Activated naive CD8-positive, alpha-beta T cell treated with anti-CD3 and anti-CD28 coated beads, Interleukin-2, amount 10 ng/mL, durations not matched to agents 7 days and 5 days (primary cell): ENCODE data around the gene MAPKAP1. TPM values are rescaled to one million over a fixed set of nuclear protein-coding genes. Genes with fewer than 3 reads are reported as not detected.

Source experiments
- ATAC-seq: fragments of 150-1000 bp; cut with Tn5 transposase; one replicate; pipeline ENCODE4 v1.10.0; 2021; ENCODE audit warnings: low read depth, moderate library complexity
- POLR2A ChIA-PET: fragments of 350-600 bp; sonication (Branson Sonifier 250); formaldehyde crosslinking; loops from one replicate; lab custom pipeline; 2021; ENCODE audit warnings: antibody characterized with exemption; lab: Charles Lee
- DNase-seq: peaks from one replicate; pipeline ENCODE4 v3.0.0; 2021
- H3K27ac Mint-ChIP-seq: one replicate; pipeline ENCODE4 v1.8.0; 2022; ENCODE audit warnings: mild to moderate bottlenecking, mixed read lengths
- H3K27me3 Mint-ChIP-seq: one replicate; pipeline ENCODE4 v1.8.0; 2022; ENCODE audit warnings: mild to moderate bottlenecking, moderate library complexity, mixed read lengths
- H3K36me3 Mint-ChIP-seq: one replicate; pipeline ENCODE4 v1.8.0; 2021; ENCODE audit warnings: mild to moderate bottlenecking, mixed read lengths
- H3K4me1 Mint-ChIP-seq: one replicate; pipeline ENCODE4 v1.8.0; 2021; ENCODE audit warnings: mixed read lengths
- H3K4me3 Mint-ChIP-seq: one replicate; pipeline ENCODE4 v1.8.0; 2022; ENCODE audit warnings: mild to moderate bottlenecking, moderate library complexity, mixed read lengths
- H3K9me3 Mint-ChIP-seq: one replicate; pipeline ENCODE4 v1.8.0; 2021; ENCODE audit warnings: mixed read lengths
- total RNA-seq, 2 experiments: library from RNA; stranded (reverse); gene quantifications; one replicate each; pipeline ENCODE4 v1.2.3, GENCODE V29; 2021

The MAPKAP1 gene
- total RNA-seq, 2 experiments from 2014 or later: 48.2 to 51.5 TPM

DNA sequence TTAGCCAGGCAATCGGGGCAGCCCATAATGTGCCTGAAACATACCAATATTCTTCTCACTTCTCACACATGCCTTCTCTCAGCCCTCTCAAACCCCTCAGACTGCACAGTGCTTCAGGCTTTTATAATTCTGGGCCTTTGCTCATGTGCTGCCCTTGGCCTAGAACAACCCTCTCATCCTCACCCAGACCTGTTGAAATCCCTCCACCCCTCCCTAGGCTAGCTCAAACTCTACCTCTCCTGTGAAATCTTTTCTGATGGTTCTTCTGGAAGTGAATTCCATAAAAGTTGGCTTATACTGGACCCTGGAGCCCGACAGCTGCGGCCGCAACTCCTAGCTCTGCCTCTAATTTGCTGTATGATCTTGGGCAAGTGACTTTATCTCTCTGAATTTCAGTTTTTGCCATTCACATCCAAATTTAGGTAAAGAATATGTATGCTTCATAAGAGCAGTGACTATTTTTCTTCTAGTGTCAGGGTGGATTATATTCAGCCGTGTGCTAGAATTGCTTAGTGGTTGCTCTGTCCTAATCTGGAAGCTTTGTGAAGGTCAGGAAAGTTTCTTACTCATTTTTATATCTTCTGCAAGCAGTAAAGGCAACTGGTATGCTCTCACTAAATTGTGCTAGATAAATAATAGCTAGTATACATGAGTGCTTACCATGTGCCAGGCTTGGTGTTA is 221.4 kb downstream of the MAPKAP1 start:
- H3K27ac Mint-ChIP-seq: no peak overlapping the region
- POLR2A ChIA-PET: interaction anchor here (0.6 kb wide), 1 partner anchor 12 kb away, joined by 4 read pairs; no protein-coding TSS in a partner anchor
- no peak for DNase-seq
- peaks cover 8% of the 10 kb centered on the region for H3K36me3 Mint-ChIP-seq
- H3K9me3 Mint-ChIP-seq: no peaks in the 10 kb centered on the region
- no peaks in the 10 kb centered on the region for H3K4me1 Mint-ChIP-seq
- no peak for ATAC-seq
- no peak overlapping the region for H3K4me3 Mint-ChIP-seq
- no peaks in the 10 kb centered on the region for H3K27me3 Mint-ChIP-seq

DNA sequence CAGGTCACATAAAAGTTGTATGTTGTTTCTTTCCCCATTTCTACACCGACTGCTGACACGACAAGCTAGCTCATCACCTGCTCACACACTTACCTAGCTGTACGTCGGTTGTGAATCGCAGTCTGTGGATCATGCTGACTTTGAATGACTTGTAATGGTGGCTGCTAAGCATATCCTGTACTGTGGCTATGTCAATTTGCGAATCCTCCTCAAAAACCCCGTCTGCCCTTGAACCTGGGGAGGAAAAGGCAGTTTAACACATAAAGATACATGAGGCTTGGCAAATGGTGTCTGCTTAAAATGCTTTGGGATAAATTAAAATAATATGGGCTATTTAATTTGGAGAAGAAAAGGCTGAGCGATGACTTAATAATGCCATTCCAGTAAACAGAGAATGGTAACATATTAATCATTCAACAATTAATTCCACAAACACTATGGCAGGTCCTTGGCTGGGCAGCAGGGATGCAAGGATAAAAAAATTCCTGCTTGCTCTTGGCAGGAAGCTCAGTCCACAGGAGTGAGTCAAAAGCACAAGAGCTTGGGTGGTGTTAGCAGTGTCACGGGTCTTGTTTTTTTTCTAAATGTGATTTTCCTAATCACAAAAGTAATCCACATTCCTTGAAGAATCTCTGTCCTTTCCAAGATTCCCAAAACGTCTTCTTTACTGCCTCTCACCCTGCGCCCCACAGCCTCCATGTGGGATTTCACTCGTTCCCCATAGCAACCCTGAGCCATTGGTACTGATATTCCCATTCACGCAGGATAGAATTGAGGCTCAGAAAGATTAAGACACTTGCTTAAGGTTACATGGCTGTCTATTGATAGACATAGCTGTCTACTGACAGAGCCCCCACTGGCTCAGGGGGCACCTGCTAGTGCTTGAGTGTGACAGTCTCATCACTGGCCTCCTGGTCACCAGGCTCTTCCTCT is 222.4 kb downstream of the MAPKAP1 start:
- Mint-ChIP-seq H3K27ac (no peak overlapping the region), H3K36me3 (peaks cover 16% of the 10 kb centered on the region), H3K4me1 (no peaks in the 10 kb centered on the region), H3K27me3 (no peaks in the 10 kb centered on the region), H3K4me3 (no peak overlapping the region), H3K9me3 (no peaks in the 10 kb centered on the region)
- POLR2A ChIA-PET: interaction anchor here (0.6 kb wide), 1 partner anchor 11 kb away, joined by 4 read pairs; no protein-coding TSS in a partner anchor
- DNase-seq: no peak
- ATAC-seq: no peak

DNA sequence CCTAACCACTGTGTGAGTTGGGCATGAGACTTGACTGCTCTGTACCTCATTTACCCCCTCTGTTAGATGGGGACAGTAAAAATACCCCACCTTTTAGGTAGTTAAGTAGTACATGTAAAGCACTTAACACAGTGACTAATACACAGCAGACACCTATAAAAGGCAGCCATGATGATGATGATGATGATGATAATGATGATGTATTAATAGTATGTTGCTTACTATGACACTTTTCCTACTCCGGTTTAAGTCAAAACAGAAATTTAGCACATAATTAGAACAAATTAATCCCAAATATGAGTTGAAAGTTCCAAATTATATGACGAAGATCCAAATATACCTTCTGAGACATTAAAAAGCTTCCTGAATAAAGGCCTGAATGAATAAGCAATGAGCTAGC is 223.3 kb downstream of the MAPKAP1 start:
- no peaks in the 10 kb centered on the region for H3K4me1 Mint-ChIP-seq

DNA sequence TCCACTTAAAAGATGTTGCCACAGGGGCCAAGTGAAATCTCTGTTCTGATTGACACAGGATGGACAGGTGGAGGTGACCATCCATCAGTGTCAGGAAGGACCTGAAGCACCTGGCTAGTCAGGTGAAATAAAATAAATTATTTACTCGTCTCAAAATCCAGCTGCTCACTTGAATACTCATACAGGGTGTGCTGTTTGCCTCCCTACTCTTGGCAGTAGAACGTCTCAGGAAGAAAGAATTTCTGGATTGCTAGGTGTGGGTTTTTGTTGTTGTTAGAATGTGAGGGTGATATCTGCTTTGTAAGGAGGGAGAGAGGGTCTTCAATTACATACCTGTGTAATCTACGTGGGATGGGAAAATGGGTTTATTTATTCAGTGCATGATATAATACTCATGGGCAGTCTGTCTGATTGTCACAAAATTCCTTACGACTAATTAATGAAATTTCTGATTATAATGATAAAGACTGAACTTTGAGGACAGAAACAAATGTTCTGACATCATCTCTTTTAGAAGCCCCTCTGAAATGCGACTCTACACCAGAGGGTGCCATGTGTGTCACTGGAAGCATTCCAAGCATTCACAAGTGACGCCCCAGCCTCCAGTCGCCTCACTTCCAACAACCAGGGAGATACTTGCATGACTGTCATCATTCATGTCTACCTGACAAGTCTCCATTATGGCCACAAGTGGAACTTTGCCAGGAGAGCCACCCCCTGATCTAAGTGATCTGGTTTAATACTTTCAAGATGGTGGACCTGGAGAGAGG is 227.0 kb downstream of the MAPKAP1 start:
- Mint-ChIP-seq H3K4me3 (no peak overlapping the region), H3K27me3 (no peaks in the 10 kb centered on the region), H3K27ac (no peak overlapping the region), H3K4me1 (no peaks in the 10 kb centered on the region), H3K36me3 (peaks cover 25% of the 10 kb centered on the region), H3K9me3 (no peaks in the 10 kb centered on the region)
- no peak for DNase-seq
- ATAC-seq: no peak
- POLR2A ChIA-PET: no interaction called here

More for the DNA sequence above, 223.3 kb downstream of the MAPKAP1 start:
- ATAC-seq (no peak), DNase-seq (no peak)
- Mint-ChIP-seq H3K9me3 (no peaks in the 10 kb centered on the region), H3K27ac (no peak overlapping the region), H3K36me3 (peaks cover 16% of the 10 kb centered on the region), H3K4me3 (no peak overlapping the region), H3K27me3 (no peaks in the 10 kb centered on the region)
- POLR2A ChIA-PET: no interaction called here

GRCh38 chr9:125477089-125477544 is 229.9 kb downstream of the MAPKAP1 start:
- DNase-seq (no peak), ATAC-seq (no peak)
- Mint-ChIP-seq H3K9me3 (no peaks in the 10 kb centered on the region), H3K27ac (no peak overlapping the region), H3K36me3 (peaks cover 19% of the 10 kb centered on the region), H3K27me3 (no peaks in the 10 kb centered on the region), H3K4me1 (no peaks in the 10 kb centered on the region), H3K4me3 (no peak overlapping the region)
- POLR2A ChIA-PET: no interaction called here

- Mint-ChIP-seq H3K36me3 (peaks cover 18% of the 10 kb centered on the region), H3K4me1 (no peaks in the 10 kb centered on the region), H3K4me3 (no peak overlapping the region), H3K27me3 (no peaks in the 10 kb centered on the region), H3K27ac (no peak overlapping the region), H3K9me3 (no peaks in the 10 kb centered on the region)
- POLR2A ChIA-PET: no interaction called here
- no peak for ATAC-seq
- no peak for DNase-seq
Measured at GRCh38 chr9:125476645-125477044, 230.4 kb downstream of the MAPKAP1 start.

DNA sequence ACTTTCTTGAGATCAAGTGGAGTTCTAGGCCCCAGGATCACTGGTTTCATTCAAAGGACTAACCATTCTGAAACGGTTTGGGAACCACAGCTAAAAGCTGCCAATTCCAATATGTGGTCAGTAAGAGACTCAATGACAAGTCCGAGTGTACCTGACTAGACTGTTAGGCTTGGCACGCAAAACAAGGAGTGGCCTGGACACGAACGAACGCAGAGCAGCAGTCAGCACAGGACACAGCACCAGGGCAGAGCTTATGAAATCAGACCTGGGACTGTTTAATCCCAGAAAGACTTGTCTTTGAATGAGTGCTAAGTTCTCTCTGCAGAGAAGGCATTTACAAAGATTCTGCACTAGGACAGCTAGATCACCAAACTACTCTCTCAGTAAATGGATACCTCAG is 231.6 kb downstream of the MAPKAP1 start:
- Mint-ChIP-seq H3K9me3 (no peaks in the 10 kb centered on the region), H3K27me3 (no peaks in the 10 kb centered on the region), H3K4me1 (no peaks in the 10 kb centered on the region), H3K4me3 (no peak overlapping the region), H3K27ac (no peak overlapping the region), H3K36me3 (peaks cover 17% of the 10 kb centered on the region)
- DNase-seq (no peak), ATAC-seq (no peak)
- POLR2A ChIA-PET: no interaction called here

- POLR2A ChIA-PET: interaction anchor here (0.7 kb wide), 1 partner anchor 12 kb away, joined by 4 read pairs; no protein-coding TSS in a partner anchor
- ATAC-seq (no peak), DNase-seq (no peak)
- H3K27me3 Mint-ChIP-seq: no peaks in the 10 kb centered on the region
- H3K27ac Mint-ChIP-seq: no peak overlapping the region
- H3K9me3 Mint-ChIP-seq: no peaks in the 10 kb centered on the region
- peaks cover 7% of the 10 kb centered on the region for H3K36me3 Mint-ChIP-seq
- H3K4me1 Mint-ChIP-seq: no peaks in the 10 kb centered on the region
- H3K4me3 Mint-ChIP-seq: no peak overlapping the region
Measured at GRCh38 chr9:125472926-125473701, 233.9 kb downstream of the MAPKAP1 start.

GRCh38 chr9:125472562-125472925 is 234.5 kb downstream of the MAPKAP1 start:
- H3K36me3 Mint-ChIP-seq: peaks cover 4% of the 10 kb centered on the region
- H3K27me3 Mint-ChIP-seq: no peaks in the 10 kb centered on the region
- H3K4me3 Mint-ChIP-seq: no peak overlapping the region
- no peak overlapping the region for H3K27ac Mint-ChIP-seq
- POLR2A ChIA-PET: no interaction called here
- DNase-seq (no peak), ATAC-seq (no peak)
- no peaks in the 10 kb centered on the region for H3K4me1 Mint-ChIP-seq
- H3K9me3 Mint-ChIP-seq: no peaks in the 10 kb centered on the region

GRCh38 chr9:125470767-125471580 is 236.0 kb downstream of the MAPKAP1 start:
- ATAC-seq (no peak), DNase-seq (no peak)
- no peak overlapping the region for H3K4me3 Mint-ChIP-seq
- no peak overlapping the region for H3K27ac Mint-ChIP-seq
- POLR2A ChIA-PET: no interaction called here
- peaks cover 4% of the 10 kb centered on the region for H3K36me3 Mint-ChIP-seq
- H3K4me1 Mint-ChIP-seq: no peaks in the 10 kb centered on the region
- no peaks in the 10 kb centered on the region for H3K9me3 Mint-ChIP-seq
- no peaks in the 10 kb centered on the region for H3K27me3 Mint-ChIP-seq

GRCh38 chr9:125470189-125470588 is 236.8 kb downstream of the MAPKAP1 start:
- Mint-ChIP-seq H3K4me3 (no peak overlapping the region), H3K27ac (no peak overlapping the region), H3K36me3 (peaks cover 2% of the 10 kb centered on the region), H3K4me1 (no peaks in the 10 kb centered on the region), H3K27me3 (no peaks in the 10 kb centered on the region), H3K9me3 (no peaks in the 10 kb centered on the region)
- DNase-seq (no peak), ATAC-seq (no peak)
- POLR2A ChIA-PET: no interaction called here

DNA sequence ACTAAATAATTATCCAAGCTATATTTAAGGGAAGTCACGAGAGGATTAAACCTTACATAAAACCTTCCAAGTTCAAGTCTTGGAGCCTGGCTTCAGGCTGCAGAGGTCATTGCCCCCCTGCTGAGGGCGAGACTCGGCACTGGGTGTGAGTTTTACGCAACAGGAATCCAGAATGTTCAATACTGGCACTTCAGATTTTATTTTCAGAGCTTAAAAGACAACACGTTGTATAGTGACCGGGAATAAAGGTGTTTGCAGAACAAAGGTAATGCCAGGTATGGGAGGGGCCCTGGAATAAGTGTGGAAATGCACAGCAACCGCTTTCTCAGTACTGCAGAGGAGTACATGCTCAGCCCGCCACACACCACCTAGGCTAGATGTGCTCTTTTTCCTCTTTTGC is 238.4 kb downstream of the MAPKAP1 start:
- no peaks in the 10 kb centered on the region for H3K4me1 Mint-ChIP-seq
- POLR2A ChIA-PET: no interaction called here
- no peak for DNase-seq
- no peak for ATAC-seq
- peaks cover 2% of the 10 kb centered on the region for H3K36me3 Mint-ChIP-seq
- no peaks in the 10 kb centered on the region for H3K9me3 Mint-ChIP-seq
- no peaks in the 10 kb centered on the region for H3K27me3 Mint-ChIP-seq
- H3K4me3 Mint-ChIP-seq: no peak overlapping the region
- no peak overlapping the region for H3K27ac Mint-ChIP-seq
